GM23338 (cell line): ENCODE data around the gene THAP9. TPM values are rescaled to one million over a fixed set of nuclear protein-coding genes. Genes with fewer than 3 reads are reported as not detected.

ENCODE experiments used
- ATAC-seq: fragments of 200-7000 bp; cut with Tn5 transposase; 3 replicates; pipeline ENCODE4 v1.9.1; 2020
- DNase-seq: peaks from one replicate; pipeline ENCODE4 v3.0.0-alpha.2; 2015; ENCODE audit warnings: low spot score
- H2AFZ ChIP-seq: fragments of 200-600 bp; sonication (generic); 2 replicates; pipeline ENCODE4 v1.8.0; 2016; ENCODE audit warnings: antibody characterized with exemption, mild to moderate bottlenecking, moderate library complexity
- H3F3A ChIP-seq: fragments of 200-600 bp; sonication (generic); replicated peaks from 2 replicates; pipeline ENCODE4 v1.8.0; 2017; ENCODE audit warnings: antibody characterized with exemption, mixed run types, low read depth
- H3K27ac ChIP-seq: fragments of 200-600 bp; sonication (generic); 2 replicates; pipeline ENCODE4 v1.6.1; 2016; ENCODE audit warnings: low read depth
- H3K27me3 ChIP-seq: fragments of 200-600 bp; sonication (generic); 2 replicates; pipeline ENCODE4 v1.8.0; 2016; ENCODE audit warnings: mild to moderate bottlenecking, mixed run types, moderate library complexity; ENCODE audit not compliant: insufficient read depth
- H3K36me3 ChIP-seq: fragments of 200-600 bp; sonication (generic); 2 replicates; pipeline ENCODE4 v1.8.0; 2016; ENCODE audit warnings: mild to moderate bottlenecking; ENCODE audit not compliant: insufficient read depth
- H3K4me1 ChIP-seq: fragments of 200-600 bp; sonication (generic); 2 replicates; pipeline ENCODE4 v1.8.0; 2016; ENCODE audit warnings: mild to moderate bottlenecking, moderate library complexity; ENCODE audit not compliant: insufficient read depth
- H3K4me2 ChIP-seq: fragments of 200-600 bp; sonication (generic); 2 replicates; pipeline ENCODE4 v1.7.1; 2017; ENCODE audit warnings: mixed run types
- H3K4me3 ChIP-seq: fragments of 200-600 bp; sonication (generic); 2 replicates; pipeline ENCODE4 v1.6.1; 2016; ENCODE audit warnings: mixed run types
- H3K79me2 ChIP-seq: fragments of 200-600 bp; sonication (generic); replicated peaks from 2 replicates; pipeline ENCODE4 v1.8.0; 2017; ENCODE audit warnings: mild to moderate bottlenecking; ENCODE audit not compliant: insufficient read depth
- H3K9me2 ChIP-seq: fragments of 200-600 bp; sonication (generic); 2 replicates; pipeline ENCODE4 v1.8.0; 2017; ENCODE audit not compliant: insufficient read depth
- H4K20me1 ChIP-seq: fragments of 200-600 bp; sonication (generic); replicated peaks from 2 replicates; pipeline ENCODE4 v1.8.0; 2017; ENCODE audit warnings: mild to moderate bottlenecking; ENCODE audit not compliant: insufficient read depth
- H3K27ac Mint-ChIP-seq: 2 replicates; pipeline ENCODE4 v1.8.0; 2020; ENCODE audit warnings: inconsistent platforms, mild to moderate bottlenecking, moderate library complexity, mixed read lengths
- H3K27me3 Mint-ChIP-seq: 3 replicates; pipeline ENCODE4 v1.8.0; 2022; ENCODE audit warnings: low read depth, mild to moderate bottlenecking, moderate library complexity, mixed read lengths, inconsistent platforms; ENCODE audit not compliant: insufficient read depth, poor library complexity
- H3K36me3 Mint-ChIP-seq: 3 replicates; pipeline ENCODE4 v1.8.0; 2021; ENCODE audit warnings: low read depth, mild to moderate bottlenecking, inconsistent platforms, moderate library complexity, mixed read lengths
- H3K4me1 Mint-ChIP-seq: 3 replicates; pipeline ENCODE4 v1.8.0; 2020; ENCODE audit warnings: mild to moderate bottlenecking, inconsistent platforms, mixed read lengths
- H3K4me3 Mint-ChIP-seq: 3 replicates; pipeline ENCODE4 v1.8.0; 2021; ENCODE audit warnings: moderate library complexity, mild to moderate bottlenecking, inconsistent platforms, mixed read lengths
- H3K9me3 Mint-ChIP-seq: 3 replicates; pipeline ENCODE4 v1.8.0; 2020; ENCODE audit warnings: moderate library complexity, mild to moderate bottlenecking, inconsistent platforms, mixed read lengths
- ETS1 ChIP-seq: IDR thresholded peaks from 2 replicates; pipeline ENCODE4 v1.6.1; 2016; ENCODE audit warnings: antibody characterized with exemption
- JUNB ChIP-seq: IDR thresholded peaks from one replicate; pipeline ENCODE4 v1.6.1; 2016; ENCODE audit warnings: antibody characterized with exemption; ENCODE audit not compliant: unreplicated experiment
- POLR2AphosphoS5 ChIP-seq: IDR thresholded peaks from 2 replicates; pipeline ENCODE4 v1.6.1; 2016; ENCODE audit warnings: antibody characterized with exemption, low read depth
- REST ChIP-seq: IDR thresholded peaks from one replicate; pipeline ENCODE4 v1.6.1; 2018; ENCODE audit warnings: antibody characterized with exemption; ENCODE audit not compliant: unreplicated experiment
- STAT1 ChIP-seq: IDR thresholded peaks from one replicate; pipeline ENCODE4 v1.6.1; 2016; ENCODE audit warnings: antibody characterized with exemption; ENCODE audit not compliant: unreplicated experiment
- ZNF114 ChIP-seq: fragments of 250-450 bp; sonication (Bioruptor Pico); IDR thresholded peaks from 2 replicates; pipeline ENCODE4 v1.5.0; 2020; ENCODE audit warnings: mild to moderate bottlenecking, moderate library complexity
- ZNF331 ChIP-seq: fragments of 250-450 bp; sonication (Bioruptor Pico); IDR thresholded peaks from 2 replicates; pipeline ENCODE4 v1.5.0; 2020; ENCODE audit warnings: low read depth, mild to moderate bottlenecking, moderate library complexity
- polyA plus RNA-seq: library from polyadenylated mRNA; unstranded; fragments of >200 nt; fragmentation: Nextera tagmentation; extraction: Ambion mirVana; gene quantifications from 2 replicates; pipeline ENCODE4 v1.2.1, GENCODE V29; 2016
- total RNA-seq: library from RNA; depleted of rRNA; stranded (reverse); fragments of >200 nt; shearing (Covaris generic); gene quantifications from 2 replicates; pipeline ENCODE4 v1.2.3, GENCODE V29; 2014
- TF ChIP-seq, protein P1 (sequence below), 2 experiments: fragments of 200-600 bp in 1 of 2; sonication (generic) in 1 of 2; conservative IDR thresholded peaks; 2 replicates each; pipeline versions ENCODE4 v1.5.1 to v1.6.1; 2016 to 2017; ENCODE audit warnings: antibody characterized with exemption in 2 of 2, low read depth in 2 of 2, mild to moderate bottlenecking in 2 of 2, moderate library complexity in 1 of 2
- TF ChIP-seq, protein P2 (sequence below): fragments of 250-450 bp; sonication (Bioruptor Pico); IDR thresholded peaks from 2 replicates; pipeline ENCODE4 v1.5.0; 2020; ENCODE audit warnings: mild to moderate bottlenecking, moderate library complexity

THAP9 gene
- total and polyA plus RNA-seq, 2 experiments from 2014 or later = 8.7 to 22.3 TPM

GRCh38 chr4:82905205-82905604 lies 4.7 kb downstream of the THAP9 start (continued):
- TF ChIP-seq, protein P1, sequence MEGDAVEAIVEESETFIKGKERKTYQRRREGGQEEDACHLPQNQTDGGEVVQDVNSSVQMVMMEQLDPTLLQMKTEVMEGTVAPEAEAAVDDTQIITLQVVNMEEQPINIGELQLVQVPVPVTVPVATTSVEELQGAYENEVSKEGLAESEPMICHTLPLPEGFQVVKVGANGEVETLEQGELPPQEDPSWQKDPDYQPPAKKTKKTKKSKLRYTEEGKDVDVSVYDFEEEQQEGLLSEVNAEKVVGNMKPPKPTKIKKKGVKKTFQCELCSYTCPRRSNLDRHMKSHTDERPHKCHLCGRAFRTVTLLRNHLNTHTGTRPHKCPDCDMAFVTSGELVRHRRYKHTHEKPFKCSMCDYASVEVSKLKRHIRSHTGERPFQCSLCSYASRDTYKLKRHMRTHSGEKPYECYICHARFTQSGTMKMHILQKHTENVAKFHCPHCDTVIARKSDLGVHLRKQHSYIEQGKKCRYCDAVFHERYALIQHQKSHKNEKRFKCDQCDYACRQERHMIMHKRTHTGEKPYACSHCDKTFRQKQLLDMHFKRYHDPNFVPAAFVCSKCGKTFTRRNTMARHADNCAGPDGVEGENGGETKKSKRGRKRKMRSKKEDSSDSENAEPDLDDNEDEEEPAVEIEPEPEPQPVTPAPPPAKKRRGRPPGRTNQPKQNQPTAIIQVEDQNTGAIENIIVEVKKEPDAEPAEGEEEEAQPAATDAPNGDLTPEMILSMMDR (conservative IDR thresholded peaks at IDR 0.05; ENCODE audit: low read depth in 2 of 2) = no peak
- no peak for TF ChIP-seq STAT1
- TF ChIP-seq ETS1 = no peak

DNA sequence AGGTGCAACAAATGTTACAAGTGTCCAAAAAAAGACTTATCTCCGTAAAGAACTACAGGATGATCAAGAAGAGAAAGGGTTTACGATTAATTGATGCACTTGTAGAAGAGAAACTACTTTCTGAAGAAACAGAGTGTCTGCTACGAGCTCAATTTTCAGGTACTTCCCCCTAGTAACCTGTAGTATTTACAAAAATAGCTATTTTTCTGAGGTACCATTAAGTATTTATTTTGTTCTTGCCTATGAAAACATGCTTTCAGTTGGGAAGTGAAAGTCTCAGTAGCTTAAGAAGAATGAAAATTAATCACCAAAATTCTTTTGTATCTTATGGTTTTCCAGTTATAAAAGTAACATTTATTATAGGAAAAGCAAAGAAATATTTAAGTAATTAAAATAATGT lies 5.9 kb downstream of the THAP9 start:
- Mint-ChIP-seq H3K4me1 (no peaks in the 10 kb centered on the region), H3K27me3 (peaks cover 2% of the 10 kb centered on the region), H3K4me3 (no peak overlapping the region), H3K9me3 (no peaks in the 10 kb centered on the region), H3K27ac (no peak overlapping the region), H3K36me3 (peaks cover 27% of the 10 kb centered on the region)
- Histone ChIP-seq H3K27ac (no peak overlapping the region), H3K4me2 (no peak overlapping the region), H3K36me3 (peaks cover 36% of the 10 kb centered on the region), H4K20me1 (no peaks in the 10 kb centered on the region; the same call in 1 of the 2 replicates), H3K79me2 (peaks cover 20% of the 10 kb centered on the region), H3K9me2 (no peaks in the 10 kb centered on the region), H2AFZ (no peak overlapping the region), H3K4me1 (no peaks in the 10 kb centered on the region), H3K4me3 (no peak overlapping the region), H3F3A (no peaks in the 10 kb centered on the region), H3K27me3 (no peaks in the 10 kb centered on the region)
- ATAC-seq (no peak), DNase-seq (no peak)
- TF ChIP-seq ETS1 (no peak), ZNF114 (CRISPR knock-in tag) (no peak), REST (no peak), JUNB (no peak), ZNF331 (CRISPR knock-in tag) (no peak), POLR2AphosphoS5 (no peak)
- TF ChIP-seq, protein P2, sequence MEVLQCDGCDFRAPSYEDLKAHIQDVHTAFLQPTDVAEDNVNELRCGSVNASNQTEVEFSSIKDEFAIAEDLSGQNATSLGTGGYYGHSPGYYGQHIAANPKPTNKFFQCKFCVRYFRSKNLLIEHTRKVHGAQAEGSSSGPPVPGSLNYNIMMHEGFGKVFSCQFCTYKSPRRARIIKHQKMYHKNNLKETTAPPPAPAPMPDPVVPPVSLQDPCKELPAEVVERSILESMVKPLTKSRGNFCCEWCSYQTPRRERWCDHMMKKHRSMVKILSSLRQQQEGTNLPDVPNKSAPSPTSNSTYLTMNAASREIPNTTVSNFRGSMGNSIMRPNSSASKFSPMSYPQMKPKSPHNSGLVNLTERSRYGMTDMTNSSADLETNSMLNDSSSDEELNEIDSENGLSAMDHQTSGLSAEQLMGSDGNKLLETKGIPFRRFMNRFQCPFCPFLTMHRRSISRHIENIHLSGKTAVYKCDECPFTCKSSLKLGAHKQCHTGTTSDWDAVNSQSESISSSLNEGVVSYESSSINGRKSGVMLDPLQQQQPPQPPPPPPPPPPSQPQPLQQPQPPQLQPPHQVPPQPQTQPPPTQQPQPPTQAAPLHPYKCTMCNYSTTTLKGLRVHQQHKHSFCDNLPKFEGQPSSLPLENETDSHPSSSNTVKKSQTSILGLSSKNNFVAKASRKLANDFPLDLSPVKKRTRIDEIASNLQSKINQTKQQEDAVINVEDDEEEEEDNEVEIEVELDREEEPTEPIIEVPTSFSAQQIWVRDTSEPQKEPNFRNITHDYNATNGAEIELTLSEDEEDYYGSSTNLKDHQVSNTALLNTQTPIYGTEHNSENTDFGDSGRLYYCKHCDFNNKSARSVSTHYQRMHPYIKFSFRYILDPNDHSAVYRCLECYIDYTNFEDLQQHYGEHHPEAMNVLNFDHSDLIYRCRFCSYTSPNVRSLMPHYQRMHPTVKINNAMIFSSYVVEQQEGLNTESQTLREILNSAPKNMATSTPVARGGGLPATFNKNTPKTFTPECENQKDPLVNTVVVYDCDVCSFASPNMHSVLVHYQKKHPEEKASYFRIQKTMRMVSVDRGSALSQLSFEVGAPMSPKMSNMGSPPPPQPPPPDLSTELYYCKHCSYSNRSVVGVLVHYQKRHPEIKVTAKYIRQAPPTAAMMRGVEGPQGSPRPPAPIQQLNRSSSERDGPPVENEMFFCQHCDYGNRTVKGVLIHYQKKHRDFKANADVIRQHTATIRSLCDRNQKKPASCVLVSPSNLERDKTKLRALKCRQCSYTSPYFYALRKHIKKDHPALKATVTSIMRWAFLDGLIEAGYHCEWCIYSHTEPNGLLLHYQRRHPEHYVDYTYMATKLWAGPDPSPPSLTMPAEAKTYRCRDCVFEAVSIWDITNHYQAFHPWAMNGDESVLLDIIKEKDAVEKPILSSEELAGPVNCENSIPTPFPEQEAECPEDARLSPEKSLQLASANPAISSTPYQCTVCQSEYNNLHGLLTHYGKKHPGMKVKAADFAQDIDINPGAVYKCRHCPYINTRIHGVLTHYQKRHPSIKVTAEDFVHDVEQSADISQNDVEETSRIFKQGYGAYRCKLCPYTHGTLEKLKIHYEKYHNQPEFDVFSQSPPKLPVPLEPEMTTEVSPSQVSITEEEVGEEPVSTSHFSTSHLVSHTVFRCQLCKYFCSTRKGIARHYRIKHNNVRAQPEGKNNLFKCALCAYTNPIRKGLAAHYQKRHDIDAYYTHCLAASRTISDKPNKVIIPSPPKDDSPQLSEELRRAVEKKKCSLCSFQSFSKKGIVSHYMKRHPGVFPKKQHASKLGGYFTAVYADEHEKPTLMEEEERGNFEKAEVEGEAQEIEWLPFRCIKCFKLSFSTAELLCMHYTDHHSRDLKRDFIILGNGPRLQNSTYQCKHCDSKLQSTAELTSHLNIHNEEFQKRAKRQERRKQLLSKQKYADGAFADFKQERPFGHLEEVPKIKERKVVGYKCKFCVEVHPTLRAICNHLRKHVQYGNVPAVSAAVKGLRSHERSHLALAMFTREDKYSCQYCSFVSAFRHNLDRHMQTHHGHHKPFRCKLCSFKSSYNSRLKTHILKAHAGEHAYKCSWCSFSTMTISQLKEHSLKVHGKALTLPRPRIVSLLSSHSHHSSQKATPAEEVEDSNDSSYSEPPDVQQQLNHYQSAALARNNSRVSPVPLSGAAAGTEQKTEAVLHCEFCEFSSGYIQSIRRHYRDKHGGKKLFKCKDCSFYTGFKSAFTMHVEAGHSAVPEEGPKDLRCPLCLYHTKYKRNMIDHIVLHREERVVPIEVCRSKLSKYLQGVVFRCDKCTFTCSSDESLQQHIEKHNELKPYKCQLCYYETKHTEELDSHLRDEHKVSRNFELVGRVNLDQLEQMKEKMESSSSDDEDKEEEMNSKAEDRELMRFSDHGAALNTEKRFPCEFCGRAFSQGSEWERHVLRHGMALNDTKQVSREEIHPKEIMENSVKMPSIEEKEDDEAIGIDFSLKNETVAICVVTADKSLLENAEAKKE (CRISPR knock-in tag) = no peak
